Neuronal stem cell (in vitro differentiated cells): ENCODE data around the gene DNAH11.

Source experiments
- DNase-seq: peaks from one replicate; pipeline ENCODE4 v3.0.0-alpha.2; 2013; ENCODE audit warnings: low spot score
- H2AFZ ChIP-seq: one replicate; pipeline ENCODE4 v1.6.1; 2013; ENCODE audit warnings: mild to moderate bottlenecking, low read length, inconsistent platforms
- H2AK5ac ChIP-seq: 2 replicates; pipeline ENCODE4 v1.6.1; 2013; ENCODE audit warnings: low read depth, mild to moderate bottlenecking, inconsistent platforms, low read length, moderate library complexity, mixed read lengths
- H2BK120ac ChIP-seq: 2 replicates; pipeline ENCODE4 v1.6.1; 2013; ENCODE audit warnings: low read depth, mild to moderate bottlenecking, inconsistent platforms, low read length, moderate library complexity, mixed read lengths
- H2BK12ac ChIP-seq: one replicate; pipeline ENCODE4 v1.6.1; 2013; ENCODE audit warnings: low read length, inconsistent platforms
- H2BK15ac ChIP-seq: 2 replicates; pipeline ENCODE4 v1.6.1; 2013; ENCODE audit warnings: mild to moderate bottlenecking, low read length, inconsistent platforms, mixed read lengths
- H2BK5ac ChIP-seq: one replicate; pipeline ENCODE4 v1.6.1; 2013; ENCODE audit warnings: inconsistent platforms, mild to moderate bottlenecking, low read length, moderate library complexity
- H3K14ac ChIP-seq: one replicate; pipeline ENCODE4 v1.6.1; 2013; ENCODE audit warnings: low read length, inconsistent platforms
- H3K18ac ChIP-seq: 2 replicates; pipeline ENCODE4 v1.6.1; 2013; ENCODE audit warnings: low read length, inconsistent platforms
- H3K23ac ChIP-seq: 2 replicates; pipeline ENCODE4 v1.6.1; 2013; ENCODE audit warnings: low read depth, mild to moderate bottlenecking, mixed read lengths, low read length, inconsistent platforms; ENCODE audit not compliant: poor library complexity
- H3K27ac ChIP-seq: replicated peaks from 3 replicates; pipeline ENCODE4 v1.5.1; 2013; ENCODE audit warnings: low read length, inconsistent platforms
- H3K27me3 ChIP-seq, 3 experiments: 2 replicates each; pipeline ENCODE4 v1.6.1; 2013; ENCODE audit warnings: low read length in 3 of 3, mild to moderate bottlenecking in 2 of 3, inconsistent platforms in 1 of 3, low read depth in 1 of 3, mixed read lengths in 1 of 3, moderate library complexity in 1 of 3; ENCODE audit not compliant: control insufficient read depth in 3 of 3, insufficient read depth in 3 of 3
- H3K36me3 ChIP-seq, 2 donors: replicated peaks in 1 of 2; 2 replicates each; pipeline ENCODE4 v1.6.1; 2013; ENCODE audit warnings: low read length in 2 of 2; ENCODE audit not compliant: control insufficient read depth in 2 of 2, insufficient read depth in 2 of 2
- H3K4ac ChIP-seq: 2 replicates; pipeline ENCODE4 v1.6.1; 2013; ENCODE audit warnings: inconsistent platforms, mild to moderate bottlenecking, low read length, moderate library complexity
- H3K4me1 ChIP-seq, 2 donors: 1 replicate in 1 of 2; 2 replicates in 1 of 2; pipeline ENCODE4 v1.6.1; 2013; ENCODE audit warnings: low read length in 2 of 2, low read depth in 1 of 2; ENCODE audit not compliant: control insufficient read depth in 2 of 2, insufficient read depth in 1 of 2
- H3K4me2 ChIP-seq: one replicate; pipeline ENCODE4 v1.6.1; 2013; ENCODE audit warnings: mild to moderate bottlenecking, low read length, inconsistent platforms; ENCODE audit not compliant: insufficient read depth, poor library complexity, severe bottlenecking
- H3K4me3 ChIP-seq, 2 donors: 2 replicates each; pipeline ENCODE4 v1.5.1; 2013; ENCODE audit warnings: low read length in 2 of 2, mild to moderate bottlenecking in 2 of 2, inconsistent platforms in 1 of 2, moderate library complexity in 1 of 2
- H3K79me1 ChIP-seq: one replicate; pipeline ENCODE4 v1.6.1; 2013; ENCODE audit warnings: low read depth, mild to moderate bottlenecking, inconsistent platforms, low read length, moderate library complexity
- H3K9ac ChIP-seq: one replicate; pipeline ENCODE4 v1.6.1; 2013; ENCODE audit warnings: mild to moderate bottlenecking, low read depth, low read length, inconsistent platforms; ENCODE audit not compliant: poor library complexity
- H3K9me3 ChIP-seq, 2 donors: replicated peaks in 1 of 2; 2 replicates each; pipeline versions ENCODE3 to v1.6.1; 2013; ENCODE audit warnings: low read length in 2 of 2, mild to moderate bottlenecking in 2 of 2, inconsistent platforms in 1 of 2, low read depth in 1 of 2, mixed read lengths in 1 of 2, moderate library complexity in 1 of 2; ENCODE audit not compliant: control insufficient read depth in 2 of 2, insufficient read depth in 1 of 2
- H4K8ac ChIP-seq: one replicate; pipeline ENCODE4 v1.6.1; 2013; ENCODE audit warnings: low read depth, mild to moderate bottlenecking, inconsistent platforms, low read length, moderate library complexity
- H4K91ac ChIP-seq: one replicate; pipeline ENCODE4 v1.6.1; 2013; ENCODE audit warnings: low read length, low read depth, mild to moderate bottlenecking, inconsistent platforms; ENCODE audit not compliant: poor library complexity
- WGBS, 2 donors: extraction: QIAGEN DNeasy Blood & Tissue Kit; methylation state at CpG; one replicate each; pipeline ENCODE4 v1.1.7; 2013; ENCODE audit warnings: missing lambda C conversion rate in 2 of 2, mixed read lengths in 1 of 2; ENCODE audit not compliant: insufficient read length in 2 of 2, insufficient replicate concordance in 1 of 2; ENCODE audit errors: extremely low coverage in 2 of 2; 5-methylcytosine and 5-hydroxymethylcytosine counted together

Gene DNAH11

DNA sequence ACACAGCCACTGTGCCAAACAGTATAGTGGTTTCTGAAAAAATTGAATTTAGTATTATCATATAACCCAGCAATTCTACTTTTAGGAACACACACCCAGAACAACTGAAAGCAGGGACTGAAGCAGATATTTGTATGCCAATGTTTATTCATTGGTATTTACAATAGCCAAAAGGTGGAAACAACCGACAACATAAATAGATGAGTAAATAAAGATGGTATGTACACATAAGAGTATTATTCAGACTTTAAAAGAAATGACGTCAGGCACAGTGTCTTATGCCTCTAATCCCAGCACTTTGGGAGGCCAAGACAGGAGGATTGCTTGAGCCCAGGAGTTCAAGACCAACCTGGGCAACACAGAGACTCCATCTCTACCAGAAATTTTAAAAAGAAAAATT, 395.6 kb downstream of the DNAH11 start:
- H3K36me3 ChIP-seq: peaks cover 0 to 5% of the 10 kb centered on the region in 2 donors
- H2BK15ac ChIP-seq: no peak overlapping the region
- no CpG with 5 or more reads among the region's 2 CpGs for WGBS, 2 donors
- no peak overlapping the region for H2AFZ ChIP-seq
- peaks cover 0 to 6% of the 10 kb centered on the region in 2 donors for H3K4me1 ChIP-seq
- H3K14ac ChIP-seq: no peak overlapping the region
- peaks cover 0 to 14% of the 10 kb centered on the region in 2 donors for H3K9me3 ChIP-seq
- H4K8ac ChIP-seq: no peak overlapping the region
- H4K91ac ChIP-seq: no peak overlapping the region
- no peak overlapping the region for H3K9ac ChIP-seq
- no peak overlapping the region for H3K23ac ChIP-seq
- H3K4me2 ChIP-seq: no peak overlapping the region
- no peak overlapping the region for H2BK5ac ChIP-seq
- no peak overlapping the region for H3K27ac ChIP-seq
- peaks cover under 1% of the 10 kb centered on the region for H3K79me1 ChIP-seq
- DNase-seq: no peak
- no peak overlapping the region for H2AK5ac ChIP-seq
- H3K18ac ChIP-seq: no peak overlapping the region
- no peak overlapping the region for H2BK120ac ChIP-seq
- no peak overlapping the region for H3K4ac ChIP-seq
- no peak overlapping the region for H3K4me3 ChIP-seq
- no peaks in the 10 kb centered on the region for H3K27me3 ChIP-seq
- H2BK12ac ChIP-seq: no peak overlapping the region

DNA sequence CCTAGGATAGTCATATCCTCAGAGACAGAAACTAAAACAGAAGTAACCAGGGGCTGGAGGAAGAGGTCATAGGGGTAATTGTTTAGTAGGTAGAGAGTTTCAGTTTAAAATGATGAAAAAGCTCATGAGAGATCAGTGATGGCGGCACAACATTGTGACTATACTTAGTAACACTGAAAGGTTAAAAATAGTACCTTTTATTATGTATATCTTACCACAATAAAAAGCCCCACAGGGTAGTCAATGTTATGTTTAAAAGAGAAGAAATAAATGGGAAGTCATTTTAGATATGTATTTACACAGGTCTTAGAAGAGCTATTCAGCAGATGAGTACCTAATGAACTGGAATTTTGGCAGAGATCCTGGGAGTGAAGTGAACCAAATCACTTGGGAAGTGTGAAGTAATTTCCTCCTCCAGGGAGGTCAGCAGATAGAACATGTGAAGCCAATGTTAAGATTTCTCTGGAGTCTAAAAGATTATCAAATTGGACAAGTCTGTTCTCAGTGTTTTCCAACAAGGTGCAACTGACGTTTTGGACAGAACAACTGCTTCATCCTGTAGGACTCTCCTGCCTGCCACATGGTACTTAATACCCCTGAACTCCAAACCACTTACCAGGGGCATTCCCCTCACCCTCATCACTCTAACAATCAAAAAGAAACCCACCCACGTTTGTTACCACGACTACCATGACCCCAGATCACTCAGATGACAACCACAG, 396.5 kb downstream of the DNAH11 start:
- peaks cover 0 to 5% of the 10 kb centered on the region in 2 donors for H3K36me3 ChIP-seq
- no CpG with 5 or more reads among the region's 4 CpGs for WGBS, 2 donors
- no peak overlapping the region for H3K4me2 ChIP-seq
- no peak overlapping the region for H3K27ac ChIP-seq
- H3K14ac ChIP-seq: no peak overlapping the region
- H3K9me3 ChIP-seq: peaks cover 0 to 14% of the 10 kb centered on the region in 2 donors
- no peaks in the 10 kb centered on the region for H3K79me1 ChIP-seq
- H2BK15ac ChIP-seq: no peak overlapping the region
- H3K27me3 ChIP-seq: no peaks in the 10 kb centered on the region
- no peak overlapping the region for H3K4ac ChIP-seq
- peaks cover 0 to 6% of the 10 kb centered on the region in 2 donors for H3K4me1 ChIP-seq
- no peak overlapping the region for H2BK5ac ChIP-seq
- no peak overlapping the region for H2BK12ac ChIP-seq
- no peak overlapping the region for H2AFZ ChIP-seq
- no peak overlapping the region for H4K8ac ChIP-seq
- H3K9ac ChIP-seq: no peak overlapping the region
- H2AK5ac ChIP-seq: no peak overlapping the region
- no peak for DNase-seq
- no peak overlapping the region for H3K23ac ChIP-seq
- H3K4me3 ChIP-seq: no peak overlapping the region
- no peak overlapping the region for H2BK120ac ChIP-seq
- no peak overlapping the region for H3K18ac ChIP-seq
- H4K91ac ChIP-seq: no peak overlapping the region

DNA sequence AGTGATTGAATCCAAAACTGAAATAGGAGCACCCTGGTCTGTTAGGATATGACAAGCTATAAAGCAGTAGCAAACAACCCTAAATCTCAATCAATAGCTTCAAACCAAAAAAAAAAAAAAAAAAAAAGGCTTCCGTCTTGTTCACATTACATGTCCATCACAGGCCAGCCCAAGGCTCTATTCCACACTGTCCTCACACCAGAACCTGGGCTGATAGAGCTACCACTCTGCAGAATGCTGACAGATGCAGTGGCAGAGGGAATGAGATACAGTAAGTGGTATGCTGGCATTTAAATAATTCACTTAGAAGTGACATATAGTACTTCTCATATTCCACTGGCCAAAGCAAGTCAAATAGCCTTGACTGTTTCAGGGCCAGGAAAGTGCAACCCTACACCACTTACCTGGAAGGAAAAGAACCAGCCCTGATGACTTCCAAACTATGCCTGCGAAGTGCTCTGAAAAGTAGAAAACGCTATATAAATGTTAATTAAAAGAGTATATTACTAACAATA, 397.1 kb downstream of the DNAH11 start:
- WGBS, 2 donors: no CpG with 5 or more reads among the region's 3 CpGs
- no peak for DNase-seq

DNA sequence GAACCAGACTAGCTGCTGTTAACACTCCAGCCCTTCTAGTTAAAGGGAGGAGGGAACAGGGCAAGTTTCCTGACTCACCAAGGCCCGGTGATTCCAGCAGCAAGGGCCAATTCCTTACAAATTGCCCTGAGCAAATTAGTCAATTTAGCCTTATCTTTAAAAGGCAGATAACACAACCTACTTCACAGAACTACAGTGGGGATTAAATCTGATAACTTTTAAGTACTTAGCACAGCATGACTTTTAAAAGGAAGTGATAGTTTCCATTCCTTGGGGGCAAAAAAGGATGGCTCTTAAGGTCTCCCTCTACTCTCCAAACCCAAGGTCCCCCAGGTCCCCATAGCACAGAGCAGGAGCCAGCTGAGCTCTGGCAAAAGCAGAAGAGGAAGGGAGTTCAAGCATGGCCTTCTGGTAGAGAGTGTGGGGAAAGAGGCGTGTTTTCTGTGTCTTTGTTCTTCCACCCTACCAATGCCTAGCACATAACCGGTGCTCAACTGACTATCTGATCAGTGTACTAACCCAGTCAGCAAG, 398.8 kb downstream of the DNAH11 start:
- Histone ChIP-seq H4K91ac (no peak overlapping the region), H3K14ac (no peak overlapping the region), H3K4me3 (no peak overlapping the region), H3K4me2 (no peak overlapping the region), H3K9me3 (peaks cover 0 to 9% of the 10 kb centered on the region in 2 donors), H3K4ac (no peak overlapping the region), H3K4me1 (peaks cover 3 to 10% of the 10 kb centered on the region in 2 donors), H4K8ac (no peak overlapping the region), H3K27me3 (peaks cover 0 to 6% (median 0%) of the 10 kb centered on the region in 3 experiments), H2AFZ (no peak overlapping the region), H3K9ac (no peak overlapping the region), H3K79me1 (no peaks in the 10 kb centered on the region), H2BK5ac (no peak overlapping the region), H2BK120ac (no peak overlapping the region), H2BK15ac (no peak overlapping the region), H3K27ac (no peak overlapping the region), H2AK5ac (no peak overlapping the region), H3K36me3 (peaks cover 0 to 5% of the 10 kb centered on the region in 2 donors), H3K23ac (no peak overlapping the region), H3K18ac (no peak overlapping the region), H2BK12ac (no peak overlapping the region)
- WGBS, 2 donors: no CpG with 5 or more reads among the region's 3 CpGs
- DNase-seq: no peak

More for the DNA sequence above, 397.1 kb downstream of the DNAH11 start:
- Histone ChIP-seq H4K8ac (no peak overlapping the region), H2AFZ (no peak overlapping the region), H3K18ac (no peak overlapping the region), H3K27ac (no peak overlapping the region), H3K23ac (no peak overlapping the region), H3K4me2 (no peak overlapping the region), H3K4me1 (peaks cover 3 to 6% of the 10 kb centered on the region in 2 donors), H2BK120ac (no peak overlapping the region), H2BK5ac (no peak overlapping the region), H3K36me3 (peaks cover 0 to 5% of the 10 kb centered on the region in 2 donors), H3K14ac (no peak overlapping the region), H4K91ac (no peak overlapping the region), H3K4me3 (no peak overlapping the region), H3K9ac (no peak overlapping the region), H3K27me3 (no peaks in the 10 kb centered on the region), H3K79me1 (no peaks in the 10 kb centered on the region), H3K4ac (no peak overlapping the region), H2AK5ac (no peak overlapping the region), H2BK12ac (no peak overlapping the region), H3K9me3 (peaks cover 0 to 14% of the 10 kb centered on the region in 2 donors), H2BK15ac (no peak overlapping the region)
